ENCODE data around the gene NAT10.

The NAT10 gene

DNA sequence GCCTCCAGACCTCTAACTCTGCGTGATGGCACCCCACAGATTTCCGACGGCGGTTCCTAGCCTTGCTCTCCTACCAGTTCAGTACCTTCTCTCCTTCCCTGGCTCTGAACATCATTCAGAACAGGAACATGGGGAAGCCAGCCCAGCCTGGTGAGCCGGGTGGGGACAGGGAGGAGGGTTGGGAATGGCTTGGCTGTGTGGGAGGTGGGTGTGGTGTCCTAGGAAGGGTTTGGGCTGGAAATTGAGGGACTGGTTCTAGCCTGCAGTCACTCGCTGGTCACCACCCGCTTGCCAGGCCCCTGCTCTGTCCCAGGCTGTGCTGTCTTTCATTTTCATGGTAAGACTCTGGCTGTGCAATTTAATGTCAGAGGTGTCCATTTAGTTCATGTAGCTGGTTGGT is 33.9 kb downstream of the NAT10 start:
- TF ChIP-seq, protein P1, sequence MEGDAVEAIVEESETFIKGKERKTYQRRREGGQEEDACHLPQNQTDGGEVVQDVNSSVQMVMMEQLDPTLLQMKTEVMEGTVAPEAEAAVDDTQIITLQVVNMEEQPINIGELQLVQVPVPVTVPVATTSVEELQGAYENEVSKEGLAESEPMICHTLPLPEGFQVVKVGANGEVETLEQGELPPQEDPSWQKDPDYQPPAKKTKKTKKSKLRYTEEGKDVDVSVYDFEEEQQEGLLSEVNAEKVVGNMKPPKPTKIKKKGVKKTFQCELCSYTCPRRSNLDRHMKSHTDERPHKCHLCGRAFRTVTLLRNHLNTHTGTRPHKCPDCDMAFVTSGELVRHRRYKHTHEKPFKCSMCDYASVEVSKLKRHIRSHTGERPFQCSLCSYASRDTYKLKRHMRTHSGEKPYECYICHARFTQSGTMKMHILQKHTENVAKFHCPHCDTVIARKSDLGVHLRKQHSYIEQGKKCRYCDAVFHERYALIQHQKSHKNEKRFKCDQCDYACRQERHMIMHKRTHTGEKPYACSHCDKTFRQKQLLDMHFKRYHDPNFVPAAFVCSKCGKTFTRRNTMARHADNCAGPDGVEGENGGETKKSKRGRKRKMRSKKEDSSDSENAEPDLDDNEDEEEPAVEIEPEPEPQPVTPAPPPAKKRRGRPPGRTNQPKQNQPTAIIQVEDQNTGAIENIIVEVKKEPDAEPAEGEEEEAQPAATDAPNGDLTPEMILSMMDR (IDR thresholded peaks at IDR 0.05): no peak

DNA sequence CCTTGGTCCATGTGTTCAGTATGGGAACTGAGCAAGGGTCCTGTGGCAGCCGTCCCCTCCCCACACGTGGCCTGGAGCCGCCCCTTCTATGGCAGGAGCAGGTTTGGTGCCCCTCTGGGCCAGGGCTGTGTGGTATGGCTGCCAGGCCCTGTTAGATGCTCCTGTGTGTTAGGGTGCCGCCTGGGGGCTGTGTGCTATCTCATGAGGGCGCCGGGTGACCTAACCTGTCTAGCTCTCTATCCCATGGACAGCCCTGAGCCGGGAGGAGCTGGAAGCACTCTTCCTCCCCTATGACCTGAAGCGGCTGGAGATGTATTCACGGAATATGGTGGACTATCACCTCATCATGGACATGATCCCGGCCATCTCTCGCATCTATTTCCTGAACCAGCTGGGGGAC is 34.7 kb downstream of the NAT10 start:
- TF ChIP-seq, protein P1 (IDR thresholded peaks at IDR 0.05): no peak

DNA sequence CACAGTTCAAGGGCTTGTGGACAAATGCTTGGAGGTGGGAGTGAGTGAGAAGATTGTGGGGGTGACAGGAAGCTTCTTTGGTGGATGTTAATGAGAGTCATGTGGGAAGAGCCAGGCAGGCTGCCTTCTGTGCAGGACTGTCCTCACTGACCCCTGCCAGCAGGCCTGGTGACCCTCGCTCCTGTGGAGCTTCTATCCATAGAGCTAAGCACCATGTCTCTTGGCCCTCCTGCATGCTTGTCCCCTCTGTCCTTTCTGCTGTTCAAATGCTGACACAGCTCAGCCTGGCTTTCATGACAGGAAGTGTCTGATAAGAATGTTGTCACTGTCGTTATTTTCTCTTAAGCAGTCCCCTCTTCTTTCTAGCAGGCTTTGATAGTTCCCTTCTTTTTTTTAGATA is 37.6 kb downstream of the NAT10 start:
- TF ChIP-seq, protein P1 (IDR thresholded peaks at IDR 0.05): no peak

DNA sequence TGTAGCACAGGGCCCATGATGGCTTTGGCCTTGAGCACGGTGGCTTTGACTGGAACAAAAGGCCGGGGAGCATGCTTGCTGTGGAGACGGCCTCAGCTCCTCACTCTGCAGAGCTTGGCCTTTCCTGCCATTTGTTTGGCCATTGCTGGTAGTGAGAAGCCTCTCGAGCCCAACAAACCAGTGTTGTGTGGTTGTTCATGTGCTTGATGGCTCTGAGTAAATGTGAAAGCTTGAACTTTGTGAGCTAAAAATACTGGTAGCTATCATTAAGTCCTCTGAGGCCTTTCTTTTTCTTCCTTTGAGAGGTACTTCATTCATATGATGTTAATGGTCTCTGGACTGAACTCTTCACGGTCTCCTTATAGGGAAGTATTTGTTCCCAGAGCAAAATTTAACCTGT is 39.6 kb downstream of the NAT10 start:
- TF ChIP-seq, protein P1 (IDR thresholded peaks at IDR 0.05): no peak

DNA sequence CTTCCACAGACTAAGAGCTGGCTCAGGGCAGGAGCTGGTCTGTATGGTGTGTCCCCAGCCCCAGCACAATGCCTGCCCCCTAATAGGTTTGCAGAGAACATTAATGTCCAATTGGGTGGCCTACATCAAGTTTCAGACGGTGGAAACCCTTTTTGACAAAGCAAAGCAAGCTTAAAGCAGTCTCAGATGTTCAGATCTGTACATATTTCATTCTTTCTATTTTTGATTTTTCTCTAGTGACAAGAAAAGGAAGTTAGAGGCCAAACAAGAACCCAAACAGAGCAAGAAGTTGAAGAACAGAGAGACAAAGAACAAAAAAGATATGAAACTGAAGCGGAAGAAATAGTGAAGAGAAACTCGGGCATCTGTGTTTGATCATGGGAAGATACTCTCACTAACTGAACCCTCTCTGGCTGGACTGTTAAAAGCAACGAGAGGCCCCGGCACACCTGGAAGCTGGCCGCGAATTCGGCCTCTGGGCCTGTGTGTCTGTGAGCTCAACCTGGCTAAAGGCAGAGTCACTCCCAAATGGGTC is 40.5 kb downstream of the NAT10 start:
- TF ChIP-seq, protein P1 (IDR thresholded peaks at IDR 0.05): no peak

DNA sequence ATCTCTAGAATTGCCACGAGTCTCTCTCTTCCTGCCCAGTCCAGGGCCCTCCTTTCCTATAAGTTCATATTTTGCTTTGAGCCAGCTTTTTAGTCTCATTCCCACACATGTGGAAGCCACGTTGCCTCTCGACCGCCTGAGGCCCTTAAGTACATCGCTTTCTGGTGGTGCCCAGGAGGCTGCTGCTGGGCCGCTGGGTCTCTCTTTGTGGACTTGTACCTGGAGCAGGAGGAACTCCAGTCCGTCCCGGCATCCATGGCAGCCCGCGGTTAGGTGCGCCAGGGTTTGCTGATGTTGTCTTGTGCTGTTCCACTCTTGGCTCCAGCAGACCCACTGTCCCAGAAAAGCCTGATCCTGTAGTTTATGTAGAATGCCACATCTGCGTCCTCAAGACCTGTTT is 41.0 kb downstream of the NAT10 start:
- TF ChIP-seq, protein P1 (IDR thresholded peaks at IDR 0.05): no peak

DNA sequence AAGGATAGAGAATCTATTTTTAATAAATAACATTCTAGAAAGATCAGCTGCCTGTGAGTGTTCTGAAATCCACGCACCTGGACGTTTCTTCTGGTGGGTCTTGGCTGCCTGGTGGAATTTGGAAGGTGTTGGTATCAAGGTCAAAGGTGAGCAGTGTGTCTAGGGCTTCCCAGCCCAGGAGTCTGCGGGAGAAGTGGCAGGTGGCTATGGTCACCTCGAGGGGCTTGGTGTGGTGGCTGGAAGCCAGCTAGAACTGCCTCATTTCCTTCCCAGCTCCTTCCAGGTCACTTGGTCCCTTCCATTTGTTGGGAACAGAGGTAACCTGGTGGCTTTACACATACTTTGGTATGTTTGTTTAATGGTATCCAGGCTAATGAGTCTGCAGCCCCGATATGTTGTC is 41.4 kb downstream of the NAT10 start:
- TF ChIP-seq, protein P1 (IDR thresholded peaks at IDR 0.05): no peak

DNA sequence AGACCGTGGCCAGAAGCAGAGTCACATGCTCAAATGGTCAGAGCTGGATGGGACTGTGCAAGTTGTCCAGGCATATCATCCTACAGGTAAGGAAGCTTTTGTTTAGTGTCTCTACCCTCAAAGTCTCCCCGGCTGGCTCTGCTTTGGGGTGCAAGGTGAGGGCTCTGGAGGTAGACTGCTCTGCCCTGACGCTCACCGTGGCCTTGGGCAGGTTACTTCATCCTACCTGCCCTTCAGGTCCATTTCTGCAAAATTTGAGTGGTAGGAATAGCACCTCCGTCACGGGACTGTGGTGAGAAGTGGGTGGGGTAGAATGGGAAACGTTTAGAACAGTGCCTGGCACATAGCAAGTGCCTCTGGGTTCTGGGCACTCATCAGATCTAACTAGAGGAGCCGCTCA is 42.2 kb downstream of the NAT10 start:
- TF ChIP-seq, protein P1 (IDR thresholded peaks at IDR 0.05): no peak
